ENCODE data around the gene IER2. TPM values are rescaled to one million over a fixed set of nuclear protein-coding genes. Genes with fewer than 3 reads are reported as not detected.
A peak's percentile ranks its signal among the peaks of the same experiment; 100 is the strongest.

The IER2 gene
- total and polyA plus RNA-seq, 9 of the 15 experiments (the other 6 are each of a cell fraction or from before 2014, with no cell fraction given) = 4.5 to 205 (median 23.7) TPM

GRCh38 chr19:13116282-13117175, 33.7 kb upstream of the IER2 start, which contains the start of gene TRMT1 (continued):
- TF ChIP-seq ZNF592 (IDR thresholded peaks at IDR 0.05) = no peak
- TF ChIP-seq DEAF1 (CRISPR knock-in tag; IDR thresholded peaks at IDR 0.05) = no peak
- peak; percentile 20; the same call in 1 of the 2 replicates for TF ChIP-seq ZNF436 (CRISPR knock-in tag; IDR thresholded peaks at IDR 0.05)
- no peak for TF ChIP-seq PTTG1 (tag; IDR thresholded peaks at IDR 0.05; ENCODE audit: low read depth)
- peak; percentile 27; the same call in 1 of the 2 replicates for TF ChIP-seq KAT7 (CRISPR knock-in tag; IDR thresholded peaks at IDR 0.05; ENCODE audit: borderline replicate concordance)
- TF ChIP-seq ZBTB8A (IDR thresholded peaks at IDR 0.05; ENCODE audit: partially characterized antibody) = no peak
- TF ChIP-seq NFIC (IDR thresholded peaks at IDR 0.05) = peak; percentile 21; the same call in 1 of the 2 replicates
- 0 out of 2 replicates have a peak, but pooled peaks have one; percentile 28 for TF ChIP-seq HNRNPUL1 (IDR thresholded peaks at IDR 0.05; ENCODE audit: low read length)
- peak; percentile 50; the same call in 1 of the 2 replicates for TF ChIP-seq NFATC3 (IDR thresholded peaks at IDR 0.05)
- no peak for TF ChIP-seq ZNF280B (CRISPR knock-in tag; IDR thresholded peaks at IDR 0.05)
- no peak for TF ChIP-seq EHMT2 (IDR thresholded peaks at IDR 0.05)
- no peak for TF ChIP-seq MBD1 (CRISPR knock-in tag; IDR thresholded peaks at IDR 0.05)
- TF ChIP-seq EWSR1 (IDR thresholded peaks at IDR 0.05; ENCODE audit: borderline replicate concordance, low read depth, partially characterized antibody) = no peak
- no peak for TF ChIP-seq ZFP1 (CRISPR knock-in tag; IDR thresholded peaks at IDR 0.05)
- no peak; the same call in 1 of the 2 replicates for TF ChIP-seq ZNF263 (CRISPR knock-in tag; IDR thresholded peaks at IDR 0.05; ENCODE audit: borderline replicate concordance)
- 0 out of 2 replicates have a peak, but pooled peaks have one; percentile 56 for TF ChIP-seq KAT8 (IDR thresholded peaks at IDR 0.05; ENCODE audit: low read depth)
- peak; percentile 82; the same call in 1 of the 2 replicates for TF ChIP-seq JUN (IDR thresholded peaks at IDR 0.05; ENCODE audit: borderline replicate concordance, low read depth, low read length)
- no peak; the same call in 1 of the 2 replicates for TF ChIP-seq JUN (CRISPR knock-in tag; IDR thresholded peaks at IDR 0.05; ENCODE audit: borderline replicate concordance)
